BJ (cell line): Measurements from ENCODE around the gene ARID4A. TPM values are rescaled to one million over a fixed set of nuclear protein-coding genes. Genes with fewer than 3 reads are reported as not detected.
"Not testable (repeated sequence)": the region's sequence is repeated elsewhere in the genome, so short reads cannot be mapped to it uniquely, and the experiment has no call there.

Experiments
- CTCF ChIA-PET: fragments of 350-600 bp; formaldehyde crosslinking; extraction: SDS; loops from one replicate; lab custom pipeline; 2021; ENCODE audit warnings: antibody characterized with exemption, inconsistent platforms; lab: Yijun Ruan, JAX
- POLR2A ChIA-PET: fragments of 300-600 bp; sonication (Branson Sonifier 250); formaldehyde crosslinking; extraction: SDS; loops from one replicate; lab custom pipeline; 2021; ENCODE audit warnings: antibody characterized with exemption; lab: Charles Lee
- DNase-seq: peaks from one replicate; pipeline ENCODE4 v3.0.0-alpha.2; 2011; ENCODE audit warnings: low read depth
- H3K27me3 ChIP-seq: 2 replicates; pipeline ENCODE4 v1.6.0; 2011; ENCODE audit warnings: low read length; ENCODE audit not compliant: control insufficient read depth, insufficient read depth
- H3K36me3 ChIP-seq: 2 replicates; pipeline ENCODE4 v1.5.1; 2011; ENCODE audit warnings: low read length; ENCODE audit not compliant: control insufficient read depth, insufficient read depth
- H3K4me3 ChIP-seq: 2 replicates; pipeline ENCODE4 v1.5.1; 2011; ENCODE audit warnings: low read depth, mild to moderate bottlenecking, control low read depth, low read length
- CTCF ChIP-seq: IDR thresholded peaks from 2 replicates; pipeline ENCODE4 v1.5.1; 2011; ENCODE audit warnings: low read depth, mild to moderate bottlenecking, control low read depth, inconsistent platforms, low read length, moderate library complexity; ENCODE audit not compliant: insufficient read depth
- polyA plus RNA-seq: library from polyadenylated mRNA; depleted of rRNA; stranded (reverse); fragments of >200 nt; gene quantifications from 2 replicates; pipeline ENCODE4 v1.2.3, GENCODE V29; 2011

Gene ARID4A
- polyA plus RNA-seq, 1 experiment: 3.3 TPM

- ChIA-PET CTCF (interaction anchor here (0.7 to 1.0 kb wide), 2 partner anchors 11 to 41 kb away, joined by 3 read pairs; no protein-coding TSS in a partner anchor), POLR2A (no interaction called here)
- Histone ChIP-seq H3K36me3 (peaks cover 2% of the 10 kb centered on the region; the same call in 1 of the 2 replicates), H3K4me3 (no peak overlapping the region), H3K27me3 (no peaks in the 10 kb centered on the region)
- DNase-seq: no peak
- TF ChIP-seq CTCF: no peak
These were observed 42.9 kb downstream of the ARID4A start for GRCh38 chr14:58341152-58341748.

GRCh38 chr14:58343535-58343934 is 45.2 kb downstream of the ARID4A start:
- POLR2A ChIA-PET: interaction anchor here (0.6 kb wide), 1 partner anchor 144 kb away, joined by 4 read pairs; no protein-coding TSS in a partner anchor
- CTCF ChIA-PET, H3K36me3 ChIP-seq, H3K27me3 ChIP-seq, DNase-seq, H3K4me3 ChIP-seq: not testable (repeated sequence)

- H3K4me3 ChIP-seq: no peak overlapping the region
- ChIA-PET POLR2A (no interaction called here), CTCF (no interaction called here)
- H3K27me3 ChIP-seq: no peaks in the 10 kb centered on the region
- no peak for DNase-seq
- TF ChIP-seq CTCF: no peak
- peaks cover 9% of the 10 kb centered on the region for H3K36me3 ChIP-seq
These were observed 55.4 kb downstream of the ARID4A start for GRCh38 chr14:58353516-58354299.

- POLR2A ChIA-PET: no interaction called here
- Histone ChIP-seq H3K4me3 (no peak overlapping the region), H3K36me3 (peaks cover 11% of the 10 kb centered on the region), H3K27me3 (no peaks in the 10 kb centered on the region)
- CTCF ChIA-PET: no interaction called here
- no peak for TF ChIP-seq CTCF
- DNase-seq: no peak
These were observed 56.5 kb downstream of the ARID4A start for GRCh38 chr14:58354808-58355207.

GRCh38 chr14:58356268-58356667 is 57.9 kb downstream of the ARID4A start:
- peaks cover 13% of the 10 kb centered on the region for H3K36me3 ChIP-seq
- ChIA-PET CTCF (no interaction called here), POLR2A (no interaction called here)
- DNase-seq: no peak
- no peaks in the 10 kb centered on the region for H3K27me3 ChIP-seq
- H3K4me3 ChIP-seq: no peak overlapping the region
- no peak for TF ChIP-seq CTCF

- POLR2A ChIA-PET, H3K4me3 ChIP-seq, H3K27me3 ChIP-seq, DNase-seq: not testable (repeated sequence)
- peaks cover 11% of the 10 kb centered on the region for H3K36me3 ChIP-seq
- CTCF ChIA-PET: interaction anchor here (0.9 to 1.2 kb wide), 2 partner anchors 10 to 13 kb away, joined by 4 read pairs; no protein-coding TSS in a partner anchor
These were observed 63.9 kb downstream of the ARID4A start for GRCh38 chr14:58362272-58362671.
